Central memory CD4-positive, alpha-beta T cell (primary cell): ENCODE results near the gene PSMB11.

Source experiments
- DNase-seq: peaks from one replicate; pipeline ENCODE4 v3.0.0; 2022

The PSMB11 gene

DNA sequence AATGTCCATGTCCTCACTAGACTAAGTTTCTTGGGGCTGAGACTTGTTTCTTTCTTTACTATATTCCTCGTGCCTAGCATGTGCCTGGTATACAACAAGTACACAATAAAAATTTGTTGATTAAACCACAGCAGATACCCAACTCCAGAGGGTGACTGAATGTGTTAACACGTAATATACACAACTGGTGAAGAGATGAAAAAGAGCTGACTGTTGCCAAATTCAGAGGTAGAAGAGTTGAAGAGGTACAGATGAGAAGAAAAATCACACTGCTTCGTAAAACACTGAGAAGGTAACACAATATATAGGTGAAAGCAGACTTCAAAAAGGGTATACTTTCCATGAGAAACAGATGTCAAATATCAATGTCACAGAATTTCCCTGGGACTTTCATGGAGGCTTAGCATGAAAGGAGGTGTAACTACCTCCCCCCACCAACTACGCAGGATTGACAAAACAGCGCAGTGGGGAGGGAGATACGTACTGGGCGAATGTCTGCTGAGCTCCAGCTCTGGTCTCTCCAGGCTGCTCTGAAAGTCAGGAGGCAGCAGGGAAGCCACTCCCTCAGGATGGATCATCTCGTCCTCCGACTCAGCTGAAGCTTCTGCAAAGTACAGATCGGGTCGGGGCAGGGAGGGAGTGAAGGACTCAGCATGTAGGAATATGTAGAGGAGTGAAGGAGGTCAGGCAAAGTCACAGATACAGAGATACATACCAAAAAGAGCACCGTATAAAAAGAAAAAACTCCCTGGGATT, 47.7 kb downstream of the PSMB11 start:
- DNase-seq = no peak

DNA sequence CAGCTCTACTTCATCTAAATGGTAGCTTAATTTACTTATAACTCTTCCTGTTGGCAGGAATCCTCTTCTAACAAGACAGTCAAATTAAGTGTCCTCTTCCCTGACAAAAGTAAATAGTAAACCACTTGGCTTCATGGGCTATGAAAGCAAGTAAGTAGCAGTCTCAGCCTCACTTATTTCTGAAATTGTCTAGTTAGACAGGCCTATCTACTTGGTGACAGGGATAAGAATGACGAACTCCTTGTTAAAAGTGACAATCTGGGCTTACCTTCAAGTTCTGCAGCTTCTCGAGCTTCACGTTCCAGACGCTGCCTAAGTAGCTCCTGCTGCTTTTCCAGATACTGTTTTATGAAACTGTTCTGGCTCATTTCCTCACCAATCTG, 48.2 kb downstream of the PSMB11 start:
- DNase-seq = no peak

GRCh38 chr14:23091294-23092225, 49.5 kb downstream of the PSMB11 start:
- DNase-seq = no peak

GRCh38 chr14:23093104-23093503, 51.1 kb downstream of the PSMB11 start:
- no peak for DNase-seq

DNA sequence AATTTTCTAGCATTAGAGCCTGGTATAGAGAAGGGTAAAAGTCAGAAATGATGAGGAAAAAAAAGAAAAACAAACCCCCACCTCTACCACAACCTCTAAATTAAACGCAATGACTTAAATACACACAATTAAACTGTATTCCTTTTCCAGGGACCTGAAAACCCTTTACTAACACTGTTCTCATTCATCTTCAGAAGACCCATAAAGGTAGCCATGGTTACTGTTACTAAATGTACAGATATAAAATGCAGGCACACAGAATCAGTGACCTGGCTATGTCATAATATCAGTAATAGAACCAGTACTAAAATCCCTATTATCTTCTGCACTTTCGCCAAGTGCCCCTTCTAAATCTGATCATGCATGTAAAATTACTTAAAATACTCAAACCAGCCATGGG, 51.5 kb downstream of the PSMB11 start:
- DNase-seq = no peak
